A549 treated with Hydrocortisone at 1 μM for 4 hours (cell line): ENCODE results near the gene MARF1. TPM values are rescaled to one million over a fixed set of nuclear protein-coding genes. Genes with fewer than 3 reads are reported as not detected.

ENCODE experiments used
- total RNA-seq: library from RNA; stranded (reverse); fragments of 200-300 nt; extraction: Qiagen RNA extraction; gene quantifications from 5 replicates; pipeline ENCODE4 v1.2.3, GENCODE V29; 2022

Gene MARF1, protein sequence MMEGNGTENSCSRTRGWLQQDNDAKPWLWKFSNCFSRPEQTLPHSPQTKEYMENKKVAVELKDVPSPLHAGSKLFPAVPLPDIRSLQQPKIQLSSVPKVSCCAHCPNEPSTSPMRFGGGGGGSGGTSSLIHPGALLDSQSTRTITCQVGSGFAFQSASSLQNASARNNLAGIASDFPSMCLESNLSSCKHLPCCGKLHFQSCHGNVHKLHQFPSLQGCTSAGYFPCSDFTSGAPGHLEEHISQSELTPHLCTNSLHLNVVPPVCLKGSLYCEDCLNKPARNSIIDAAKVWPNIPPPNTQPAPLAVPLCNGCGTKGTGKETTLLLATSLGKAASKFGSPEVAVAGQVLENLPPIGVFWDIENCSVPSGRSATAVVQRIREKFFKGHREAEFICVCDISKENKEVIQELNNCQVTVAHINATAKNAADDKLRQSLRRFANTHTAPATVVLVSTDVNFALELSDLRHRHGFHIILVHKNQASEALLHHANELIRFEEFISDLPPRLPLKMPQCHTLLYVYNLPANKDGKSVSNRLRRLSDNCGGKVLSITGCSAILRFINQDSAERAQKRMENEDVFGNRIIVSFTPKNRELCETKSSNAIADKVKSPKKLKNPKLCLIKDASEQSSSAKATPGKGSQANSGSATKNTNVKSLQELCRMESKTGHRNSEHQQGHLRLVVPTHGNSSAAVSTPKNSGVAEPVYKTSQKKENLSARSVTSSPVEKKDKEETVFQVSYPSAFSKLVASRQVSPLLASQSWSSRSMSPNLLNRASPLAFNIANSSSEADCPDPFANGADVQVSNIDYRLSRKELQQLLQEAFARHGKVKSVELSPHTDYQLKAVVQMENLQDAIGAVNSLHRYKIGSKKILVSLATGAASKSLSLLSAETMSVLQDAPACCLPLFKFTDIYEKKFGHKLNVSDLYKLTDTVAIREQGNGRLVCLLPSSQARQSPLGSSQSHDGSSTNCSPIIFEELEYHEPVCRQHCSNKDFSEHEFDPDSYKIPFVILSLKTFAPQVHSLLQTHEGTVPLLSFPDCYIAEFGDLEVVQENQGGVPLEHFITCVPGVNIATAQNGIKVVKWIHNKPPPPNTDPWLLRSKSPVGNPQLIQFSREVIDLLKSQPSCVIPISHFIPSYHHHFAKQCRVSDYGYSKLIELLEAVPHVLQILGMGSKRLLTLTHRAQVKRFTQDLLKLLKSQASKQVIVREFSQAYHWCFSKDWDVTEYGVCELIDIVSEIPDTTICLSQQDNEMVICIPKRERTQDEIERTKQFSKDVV (N-terminal part only)
- total RNA-seq, result 8.5 to 10.4 TPM (median 9.9 TPM) in 5 replicates

DNA sequence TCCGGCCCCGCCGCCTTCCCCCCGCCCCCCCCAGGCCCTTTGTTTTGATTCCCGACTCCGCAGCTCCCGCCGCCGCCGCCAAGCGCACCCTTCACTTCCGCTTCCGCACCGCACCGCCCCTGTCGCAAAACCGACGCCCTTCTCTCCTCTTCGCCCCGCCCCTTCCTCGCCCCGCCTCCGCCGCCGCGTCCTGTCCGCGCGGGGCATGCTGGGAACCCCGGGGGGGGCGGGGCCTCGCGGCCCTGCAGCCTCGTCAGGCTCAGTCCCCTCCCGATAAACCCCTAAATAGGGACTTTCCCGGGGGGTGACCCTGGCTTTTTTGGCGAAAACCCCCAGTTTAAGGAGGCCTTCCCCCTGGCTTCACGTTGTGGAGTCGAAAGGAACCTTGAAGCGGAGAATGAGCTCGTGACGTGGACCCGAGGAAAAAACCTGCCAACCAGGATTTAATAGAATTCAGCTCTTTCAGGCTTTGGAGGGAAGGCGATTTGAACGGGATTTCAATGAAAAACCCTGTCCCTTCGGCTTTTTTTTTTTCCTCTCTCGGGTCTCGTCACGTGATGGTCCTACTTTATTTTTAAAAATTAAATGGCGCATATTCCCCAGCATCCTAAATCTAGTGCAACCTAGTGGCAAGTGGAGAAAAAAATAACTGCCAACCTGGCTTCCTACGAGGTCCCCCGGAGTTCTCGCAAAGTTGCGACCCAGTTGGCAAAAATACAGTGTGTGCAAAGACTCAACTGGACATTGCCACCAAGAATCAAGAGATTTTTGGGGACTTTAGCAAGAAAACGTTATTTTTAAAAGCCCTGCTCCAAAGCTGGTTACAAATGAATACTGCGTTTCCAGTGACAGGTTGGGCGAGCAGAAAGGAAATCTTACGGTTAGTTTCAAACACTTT lies at the start of gene MARF1:
TSS of gene MARF1 (minus strand) at position 107 of the 898 bp plus-strand sequence. CDS start 3,921 bp downstream, outside the sequence.

GRCh38 chr16:15650019-15650697 lies 7.2 kb upstream of the MARF1 start, which contains the start of gene NDE1:
Gene NDE1, plus strand, starts transcription at chr16:15650245. Its CDS starts 14,534 bp downstream, at chr16:15664779.

Other genes with a start within 250 kb of the MARF1 start
- 4.7 to 6.2 TPM (median 4.7 TPM) in 5 replicates for gene MPV17L, start 247.4 kb downstream of the MARF1 start, total RNA-seq
- gene BMERB1, start 208.6 kb downstream of the MARF1 start, total RNA-seq, result 75.1 to 91.3 TPM (median 83.2 TPM) in 5 replicates
- 30.7 to 44.6 TPM (median 37.7 TPM) in 5 replicates for gene NDE1, start 7.1 kb upstream of the MARF1 start, total RNA-seq
- 0.05 to 0.22 TPM (median 0.05 TPM) in 5 replicates for gene MYH11, start 213.9 kb upstream of the MARF1 start, total RNA-seq
- gene CEP20, start 245.4 kb upstream of the MARF1 start, total RNA-seq, result 32.0 to 41.7 TPM (median 34.8 TPM) in 5 replicates